GM12878 (cell line): ENCODE measurements around the gene ADPRM. TPM values are rescaled to one million over a fixed set of nuclear protein-coding genes. Genes with fewer than 3 reads are reported as not detected.

Source experiments
- BHLHE40 ChIP-seq, 2 experiments: fragments of 450-650 bp in 1 of 2; IDR thresholded peaks; 2 replicates each; pipeline ENCODE4 v1.6.1; 2011 to 2017; ENCODE audit warnings: low read depth in 2 of 2, borderline replicate concordance in 1 of 2, improper control_type of control experiment in 1 of 2, low read length in 1 of 2, mild to moderate bottlenecking in 1 of 2
- CBX5 ChIP-seq: sonication (generic); IDR thresholded peaks from 2 replicates; pipeline ENCODE4 v1.6.1; 2016; ENCODE audit warnings: low read depth, moderate library complexity, mild to moderate bottlenecking, inconsistent platforms
- CEBPZ ChIP-seq: fragments of 150-350 bp; IDR thresholded peaks from 2 replicates; pipeline ENCODE4 v1.6.1; 2016; ENCODE audit warnings: low read depth, low read length
- DPF2 ChIP-seq: fragments of 450-650 bp; IDR thresholded peaks from 2 replicates; pipeline ENCODE4 v1.6.1; 2017; ENCODE audit warnings: mild to moderate bottlenecking
- ETV6 ChIP-seq, 2 experiments: fragments of 450-650 bp in 1 of 2; IDR thresholded peaks in 1 of 2; conservative IDR thresholded peaks in 1 of 2; 2 replicates each; pipeline ENCODE4 v1.6.1; 2014; ENCODE audit warnings: antibody characterized with exemption in 1 of 2, borderline replicate concordance in 1 of 2, low read depth in 1 of 2, mild to moderate bottlenecking in 1 of 2, moderate library complexity in 1 of 2
- EZH2 ChIP-seq: IDR thresholded peaks from 2 replicates; pipeline ENCODE4 v1.6.1; 2012; ENCODE audit warnings: low read depth, mild to moderate bottlenecking, control low read depth, inconsistent platforms, low read length, borderline replicate concordance; ENCODE audit not compliant: control insufficient read depth
- FOXM1 ChIP-seq: IDR thresholded peaks from 2 replicates; pipeline ENCODE4 v1.6.1; 2012; ENCODE audit warnings: low read depth, mild to moderate bottlenecking, inconsistent platforms, low read length, moderate library complexity
- GATAD2B ChIP-seq: fragments of 450-650 bp; conservative IDR thresholded peaks from 2 replicates; pipeline ENCODE4 v1.6.1; 2017; ENCODE audit warnings: low read depth, mild to moderate bottlenecking, moderate library complexity
- HDAC6 ChIP-seq: fragments of 200-600 bp; sonication (generic); IDR thresholded peaks from one replicate; pipeline ENCODE4 v1.8.0; 2017; ENCODE audit warnings: antibody characterized with exemption; ENCODE audit not compliant: unreplicated experiment
- MAX ChIP-seq: IDR thresholded peaks from 2 replicates; pipeline ENCODE4 v1.6.1; 2012; ENCODE audit warnings: low read depth, low read length, improper control_type of control experiment
- MEF2B ChIP-seq: fragments of 450-650 bp; IDR thresholded peaks from 2 replicates; pipeline ENCODE4 v1.6.1; 2018; ENCODE audit warnings: mild to moderate bottlenecking, moderate library complexity; ENCODE audit not compliant: partially characterized antibody, poor library complexity, severe bottlenecking
- MYB ChIP-seq: fragments of 150-350 bp; IDR thresholded peaks from 2 replicates; pipeline ENCODE4 v1.6.1; 2014; ENCODE audit warnings: mild to moderate bottlenecking, low read depth, low read length, borderline replicate concordance
- NBN ChIP-seq: fragments of 450-650 bp; IDR thresholded peaks from 2 replicates; pipeline ENCODE4 v1.6.1; 2016
- POLR2AphosphoS2 ChIP-seq: IDR thresholded peaks from 2 replicates; pipeline ENCODE4 v1.6.1; 2011; ENCODE audit warnings: low read depth, mild to moderate bottlenecking, low read length, improper control_type of control experiment, moderate library complexity
- POLR2AphosphoS5 ChIP-seq: IDR thresholded peaks from 2 replicates; pipeline ENCODE4 v1.6.1; 2011; ENCODE audit warnings: mild to moderate bottlenecking, low read length, inconsistent platforms
- SMAD1 ChIP-seq: fragments of 450-650 bp; IDR thresholded peaks from 2 replicates; pipeline ENCODE4 v1.6.1; 2018; ENCODE audit warnings: mild to moderate bottlenecking, low read depth; ENCODE audit not compliant: partially characterized antibody
- SPI1 ChIP-seq: IDR thresholded peaks from 2 replicates; pipeline ENCODE4 v1.6.1; 2011; ENCODE audit warnings: low read depth, mild to moderate bottlenecking, low read length, moderate library complexity, borderline replicate concordance; ENCODE audit not compliant: insufficient read depth
- ZNF622 ChIP-seq: fragments of 450-650 bp; IDR thresholded peaks from 2 replicates; pipeline ENCODE4 v1.6.1; 2017; ENCODE audit warnings: mild to moderate bottlenecking, inconsistent platforms
- polyA plus RNA-seq, 11 experiments: library from polyadenylated mRNA; depleted of rRNA in 4 of 11; unstranded in 6 of 11; stranded (reverse) in 5 of 11; fragments of >200 nt; fragmentation: Nextera tagmentation in 4 of 11; fragmentation: Illumina TruSeq in 1 of 11; extraction: Ambion mirVana in 4 of 11; extraction: Trizol in 1 of 11; gene quantifications; 1 replicate in 1 of 11; 2 replicates in 10 of 11; pipeline versions ENCODE4 v1.2.1 to v1.2.3, GENCODE V29; 2011 to 2016; ENCODE audit warnings: inconsistent platforms in 2 of 11, missing spikeins in 2 of 11, low read depth in 1 of 11
- total RNA-seq, 4 experiments: library from RNA; depleted of rRNA in 3 of 4; stranded (reverse); fragments of >200 nt in 3 of 4; fragmentation: Illumina TruSeq in 1 of 4; extraction: Trizol in 1 of 4; gene quantifications; 2 replicates each; pipeline versions ENCODE4 v1.2.1 to v1.2.3, GENCODE V29; 2013 to 2021
- TF ChIP-seq, protein P1 (sequence below): fragments of 450-650 bp; formaldehyde crosslinking; IDR thresholded peaks from 2 replicates; pipeline ENCODE4 v1.5.0; 2022; ENCODE audit warnings: mild to moderate bottlenecking, missing genetic modification characterization
- TF ChIP-seq, protein P2 (sequence below): IDR thresholded peaks from 2 replicates; pipeline ENCODE4 v1.6.1; 2011; ENCODE audit warnings: low read depth, mild to moderate bottlenecking, low read length, moderate library complexity, borderline replicate concordance; ENCODE audit errors: extremely low read depth

Gene ADPRM
- total and polyA plus RNA-seq, 10 of the 15 experiments (the other 5 are each of a cell fraction or from before 2014, with no cell fraction given): 7.1 to 18.4 (median 8.8) TPM

DNA sequence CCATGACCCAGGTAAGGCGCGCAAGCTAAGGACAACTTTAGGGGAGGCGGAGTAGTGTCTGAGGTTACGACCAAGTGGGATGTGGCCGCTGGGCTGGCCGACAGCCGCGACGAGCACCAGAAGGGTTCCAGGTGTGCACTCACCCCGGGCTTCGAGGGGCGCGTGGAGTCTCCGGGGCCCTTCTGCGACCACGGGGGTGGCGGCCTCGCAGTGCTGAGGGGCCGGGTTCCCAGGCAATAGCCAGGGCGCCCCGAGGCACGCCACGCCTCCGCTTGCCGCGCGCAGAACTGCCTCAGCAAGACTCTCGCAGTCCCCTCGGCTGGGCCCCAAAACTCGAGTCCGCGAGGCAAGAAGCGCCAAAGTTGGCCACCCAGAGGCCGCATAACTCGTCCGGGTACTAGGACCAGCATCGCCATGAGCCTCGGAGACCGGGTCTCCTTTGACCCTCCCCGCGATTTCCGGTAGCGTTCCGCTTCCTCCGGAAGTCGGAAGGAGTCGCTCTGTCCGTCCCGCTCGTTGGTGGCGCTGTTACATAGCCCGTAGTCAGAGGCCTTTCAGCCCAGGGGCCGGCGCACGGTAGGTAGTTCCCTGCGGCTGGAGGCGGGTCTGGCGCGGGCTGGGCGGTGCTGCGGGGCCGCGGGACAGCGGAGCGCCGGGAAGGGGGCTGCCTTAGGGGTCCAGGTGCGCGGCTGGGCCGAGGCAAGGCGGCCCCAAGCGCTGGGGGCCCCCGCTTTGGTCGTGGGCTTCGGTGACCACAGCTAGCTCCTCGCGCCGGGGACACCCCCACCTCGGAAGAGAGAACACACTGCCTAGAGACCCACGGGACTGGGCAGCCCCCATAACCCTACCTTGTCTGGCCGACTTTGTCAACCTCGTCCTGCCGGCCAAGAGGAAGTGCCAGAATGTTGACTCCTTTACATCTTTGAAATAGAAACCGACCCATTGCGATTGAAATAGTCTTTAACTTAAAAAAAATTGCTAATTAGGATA lies at the start of gene ADPRM, which contains the start of gene SCO1 (continued):
- TF ChIP-seq, protein P1, sequence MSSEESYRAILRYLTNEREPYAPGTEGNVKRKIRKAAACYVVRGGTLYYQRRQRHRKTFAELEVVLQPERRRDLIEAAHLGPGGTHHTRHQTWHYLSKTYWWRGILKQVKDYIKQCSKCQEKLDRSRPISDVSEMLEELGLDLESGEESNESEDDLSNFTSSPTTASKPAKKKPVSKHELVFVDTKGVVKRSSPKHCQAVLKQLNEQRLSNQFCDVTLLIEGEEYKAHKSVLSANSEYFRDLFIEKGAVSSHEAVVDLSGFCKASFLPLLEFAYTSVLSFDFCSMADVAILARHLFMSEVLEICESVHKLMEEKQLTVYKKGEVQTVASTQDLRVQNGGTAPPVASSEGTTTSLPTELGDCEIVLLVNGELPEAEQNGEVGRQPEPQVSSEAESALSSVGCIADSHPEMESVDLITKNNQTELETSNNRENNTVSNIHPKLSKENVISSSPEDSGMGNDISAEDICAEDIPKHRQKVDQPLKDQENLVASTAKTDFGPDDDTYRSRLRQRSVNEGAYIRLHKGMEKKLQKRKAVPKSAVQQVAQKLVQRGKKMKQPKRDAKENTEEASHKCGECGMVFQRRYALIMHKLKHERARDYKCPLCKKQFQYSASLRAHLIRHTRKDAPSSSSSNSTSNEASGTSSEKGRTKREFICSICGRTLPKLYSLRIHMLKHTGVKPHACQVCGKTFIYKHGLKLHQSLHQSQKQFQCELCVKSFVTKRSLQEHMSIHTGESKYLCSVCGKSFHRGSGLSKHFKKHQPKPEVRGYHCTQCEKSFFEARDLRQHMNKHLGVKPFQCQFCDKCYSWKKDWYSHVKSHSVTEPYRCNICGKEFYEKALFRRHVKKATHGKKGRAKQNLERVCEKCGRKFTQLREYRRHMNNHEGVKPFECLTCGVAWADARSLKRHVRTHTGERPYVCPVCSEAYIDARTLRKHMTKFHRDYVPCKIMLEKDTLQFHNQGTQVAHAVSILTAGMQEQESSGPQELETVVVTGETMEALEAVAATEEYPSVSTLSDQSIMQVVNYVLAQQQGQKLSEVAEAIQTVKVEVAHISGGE (CRISPR knock-in tag): peak; percentile 61
- TF ChIP-seq POLR2AphosphoS2: peak; percentile 95
- TF ChIP-seq MEF2B: peak; percentile 47
- peak; percentile 83 for TF ChIP-seq DPF2
- peak; percentile 67; the same call in 1 of the 2 replicates for TF ChIP-seq SPI1
- peak; percentile 25 to 53; a peak in 1 of 4 replicates for TF ChIP-seq BHLHE40 (IDR thresholded peaks at IDR 0.05; ENCODE audit: borderline replicate concordance in 1 of 2, low read depth in 2 of 2, low read length in 1 of 2)
- TF ChIP-seq NBN: peak; percentile 46; the same call in 1 of the 2 replicates
- no peak for TF ChIP-seq HDAC6
- no peak for TF ChIP-seq EZH2
- TF ChIP-seq FOXM1: no peak
- TF ChIP-seq SMAD1: no peak
- TF ChIP-seq ETV6 (conservative IDR thresholded peaks at IDR 0.05 in 1 of 2, IDR thresholded peaks at IDR 0.05 in 1 of 2; ENCODE audit: borderline replicate concordance in 1 of 2, low read depth in 1 of 2): peak in 1 of 2 experiments; percentile 84; a peak in 2 of 4 replicates
- peak; percentile 77; the same call in 1 of the 2 replicates for TF ChIP-seq CBX5
- no peak for TF ChIP-seq CEBPZ
- TF ChIP-seq MAX: peak; percentile 83
- TF ChIP-seq, protein P2, sequence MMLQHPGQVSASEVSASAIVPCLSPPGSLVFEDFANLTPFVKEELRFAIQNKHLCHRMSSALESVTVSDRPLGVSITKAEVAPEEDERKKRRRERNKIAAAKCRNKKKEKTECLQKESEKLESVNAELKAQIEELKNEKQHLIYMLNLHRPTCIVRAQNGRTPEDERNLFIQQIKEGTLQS: no peak
- no peak for TF ChIP-seq MYB
- TF ChIP-seq POLR2AphosphoS5: peak; percentile 96
- peak; percentile 94 for TF ChIP-seq GATAD2B
- peak; percentile 51; the same call in 1 of the 2 replicates for TF ChIP-seq ZNF622
